HUES6 (cell line): ENCODE measurements around the gene CLDN1.

Experiments used
- H3K27ac ChIP-seq: 2 replicates; pipeline ENCODE4 v1.7.0; 2013; ENCODE audit warnings: low read depth, mild to moderate bottlenecking, low read length, inconsistent platforms
- H3K27me3 ChIP-seq: 2 replicates; pipeline ENCODE4 v1.6.1; 2013; ENCODE audit warnings: low read length; ENCODE audit not compliant: control insufficient read depth, insufficient read depth
- H3K36me3 ChIP-seq: 2 replicates; pipeline ENCODE4 v1.6.1; 2013; ENCODE audit warnings: low read length; ENCODE audit not compliant: control insufficient read depth, insufficient read depth
- H3K4me1 ChIP-seq: 2 replicates; pipeline ENCODE4 v1.6.1; 2013; ENCODE audit warnings: low read length; ENCODE audit not compliant: control insufficient read depth, insufficient read depth
- H3K4me3 ChIP-seq: 2 replicates; pipeline ENCODE4 v1.5.1; 2013; ENCODE audit warnings: low read depth, low read length
- H3K9ac ChIP-seq: one replicate; pipeline ENCODE4 v1.6.1; 2013; ENCODE audit warnings: mild to moderate bottlenecking, low read length
- H3K9me3 ChIP-seq: 2 replicates; pipeline ENCODE4 v1.6.1; 2013; ENCODE audit warnings: low read depth, low read length; ENCODE audit not compliant: control insufficient read depth, insufficient read depth

Gene CLDN1

GRCh38 chr3:190356246-190356645 lies 34.0 kb upstream of the CLDN1 start:
- Histone ChIP-seq H3K27me3 (no peaks in the 10 kb centered on the region), H3K27ac (no peak overlapping the region), H3K36me3 (no peaks in the 10 kb centered on the region), H3K9ac (no peak overlapping the region), H3K4me1 (peaks cover 3% of the 10 kb centered on the region; the same call in 1 of the 2 replicates), H3K4me3 (no peak overlapping the region), H3K9me3 (no peaks in the 10 kb centered on the region)

- no peak overlapping the region for H3K4me3 ChIP-seq
- no peaks in the 10 kb centered on the region for H3K36me3 ChIP-seq
- H3K27ac ChIP-seq, result no peak overlapping the region
- no peaks in the 10 kb centered on the region for H3K27me3 ChIP-seq
- H3K9ac ChIP-seq, result no peak overlapping the region
- H3K9me3 ChIP-seq, result no peaks in the 10 kb centered on the region
- no peaks in the 10 kb centered on the region; the same call in 1 of the 2 replicates for H3K4me1 ChIP-seq
Observed at GRCh38 chr3:190352861-190353457, 30.7 kb upstream of the CLDN1 start.

- Histone ChIP-seq H3K27me3 (no peaks in the 10 kb centered on the region), H3K36me3 (no peaks in the 10 kb centered on the region), H3K9me3 (no peaks in the 10 kb centered on the region; the same call in 1 of the 2 replicates), H3K9ac (no peak overlapping the region), H3K4me1 (no peaks in the 10 kb centered on the region), H3K4me3 (no peak overlapping the region), H3K27ac (no peak overlapping the region)
Observed at GRCh38 chr3:190346541-190346940, 24.3 kb upstream of the CLDN1 start.

GRCh38 chr3:190345878-190346277 lies 23.6 kb upstream of the CLDN1 start:
- H3K9me3 ChIP-seq, result no peaks in the 10 kb centered on the region; the same call in 1 of the 2 replicates
- no peak overlapping the region for H3K9ac ChIP-seq
- H3K4me1 ChIP-seq, result no peaks in the 10 kb centered on the region
- no peaks in the 10 kb centered on the region for H3K36me3 ChIP-seq
- no peak overlapping the region for H3K27ac ChIP-seq
- H3K27me3 ChIP-seq, result no peaks in the 10 kb centered on the region
- H3K4me3 ChIP-seq, result no peak overlapping the region

GRCh38 chr3:190345027-190345821 lies 23.0 kb upstream of the CLDN1 start:
- Histone ChIP-seq H3K27ac (no peak overlapping the region), H3K9me3 (no peaks in the 10 kb centered on the region; the same call in 1 of the 2 replicates), H3K36me3 (no peaks in the 10 kb centered on the region), H3K4me1 (no peaks in the 10 kb centered on the region), H3K27me3 (no peaks in the 10 kb centered on the region), H3K9ac (no peak overlapping the region), H3K4me3 (no peak overlapping the region)

GRCh38 chr3:190340071-190340470 lies 17.8 kb upstream of the CLDN1 start:
- no peak overlapping the region for H3K27ac ChIP-seq
- no peak overlapping the region for H3K4me3 ChIP-seq
- H3K27me3 ChIP-seq, result no peaks in the 10 kb centered on the region
- H3K4me1 ChIP-seq, result no peaks in the 10 kb centered on the region
- H3K9me3 ChIP-seq, result no peaks in the 10 kb centered on the region; the same call in 1 of the 2 replicates
- no peak overlapping the region for H3K9ac ChIP-seq
- H3K36me3 ChIP-seq, result no peaks in the 10 kb centered on the region

- H3K27ac ChIP-seq, result no peak overlapping the region
- no peaks in the 10 kb centered on the region for H3K4me1 ChIP-seq
- H3K4me3 ChIP-seq, result no peak overlapping the region
- H3K36me3 ChIP-seq, result no peaks in the 10 kb centered on the region
- no peaks in the 10 kb centered on the region for H3K27me3 ChIP-seq
- no peaks in the 10 kb centered on the region; the same call in 1 of the 2 replicates for H3K9me3 ChIP-seq
- no peak overlapping the region for H3K9ac ChIP-seq
Observed at GRCh38 chr3:190339130-190339529, 16.9 kb upstream of the CLDN1 start.

- no peak overlapping the region for H3K9ac ChIP-seq
- H3K4me3 ChIP-seq, result no peak overlapping the region
- H3K27me3 ChIP-seq, result no peaks in the 10 kb centered on the region
- H3K4me1 ChIP-seq, result no peaks in the 10 kb centered on the region
- no peak overlapping the region for H3K27ac ChIP-seq
- H3K9me3 ChIP-seq, result no peaks in the 10 kb centered on the region; the same call in 1 of the 2 replicates
- no peaks in the 10 kb centered on the region for H3K36me3 ChIP-seq
Observed at GRCh38 chr3:190338717-190339116, 16.5 kb upstream of the CLDN1 start.

GRCh38 chr3:190337301-190337700 lies 15.1 kb upstream of the CLDN1 start:
- H3K36me3 ChIP-seq, result no peaks in the 10 kb centered on the region
- no peak overlapping the region for H3K4me3 ChIP-seq
- no peak overlapping the region for H3K27ac ChIP-seq
- no peak overlapping the region for H3K9ac ChIP-seq
- H3K27me3 ChIP-seq, result no peaks in the 10 kb centered on the region
- no peaks in the 10 kb centered on the region for H3K4me1 ChIP-seq
- no peaks in the 10 kb centered on the region; the same call in 1 of the 2 replicates for H3K9me3 ChIP-seq

- H3K4me1 ChIP-seq, result no peaks in the 10 kb centered on the region
Observed at GRCh38 chr3:190336516-190337189, 14.4 kb upstream of the CLDN1 start.

GRCh38 chr3:190333961-190334360 lies 11.7 kb upstream of the CLDN1 start:
- Histone ChIP-seq H3K4me1 (no peaks in the 10 kb centered on the region), H3K9ac (no peak overlapping the region), H3K36me3 (no peaks in the 10 kb centered on the region), H3K27me3 (no peaks in the 10 kb centered on the region), H3K27ac (no peak overlapping the region), H3K4me3 (no peak overlapping the region), H3K9me3 (no peaks in the 10 kb centered on the region)

More at GRCh38 chr3:190336516-190337189, 14.4 kb upstream of the CLDN1 start:
- no peak overlapping the region for H3K9ac ChIP-seq
- no peaks in the 10 kb centered on the region for H3K27me3 ChIP-seq
- H3K36me3 ChIP-seq, result no peaks in the 10 kb centered on the region
- H3K27ac ChIP-seq, result no peak overlapping the region
- H3K4me3 ChIP-seq, result no peak overlapping the region
- H3K9me3 ChIP-seq, result no peaks in the 10 kb centered on the region
